Neural progenitor cell (in vitro differentiated cells): ENCODE measurements around the gene PSD2. TPM values are rescaled to one million over a fixed set of nuclear protein-coding genes. Genes with fewer than 3 reads are reported as not detected.

Experiments
- DNase-seq: peaks from one replicate; pipeline ENCODE4 v3.0.0-alpha.2; 2016; ENCODE audit warnings: low spot score
- H2AFZ ChIP-seq: fragments of 200-600 bp; sonication (generic); replicated peaks from 2 replicates; pipeline ENCODE4 v1.6.1; 2016; ENCODE audit warnings: antibody characterized with exemption
- H3F3A ChIP-seq: fragments of 200-600 bp; sonication (generic); 2 replicates; pipeline ENCODE4 v1.6.1; 2016; ENCODE audit warnings: antibody characterized with exemption, low read depth
- H3K27ac ChIP-seq: fragments of 200-600 bp; sonication (generic); 2 replicates; pipeline ENCODE4 v1.5.1; 2016; ENCODE audit warnings: mild to moderate bottlenecking
- H3K27me3 ChIP-seq: fragments of 200-600 bp; sonication (generic); 2 replicates; pipeline ENCODE4 v1.6.1; 2016; ENCODE audit warnings: mild to moderate bottlenecking, moderate library complexity
- H3K36me3 ChIP-seq: fragments of 200-600 bp; sonication (generic); 2 replicates; pipeline ENCODE4 v1.5.1; 2016
- H3K4me1 ChIP-seq: fragments of 200-600 bp; sonication (generic); 2 replicates; pipeline ENCODE4 v1.6.1; 2016; ENCODE audit warnings: mixed run types
- H3K4me2 ChIP-seq: fragments of 200-600 bp; sonication (generic); 2 replicates; pipeline ENCODE4 v1.6.1; 2016
- H3K4me3 ChIP-seq: fragments of 200-600 bp; sonication (generic); 2 replicates; pipeline ENCODE4 v1.5.1; 2016
- H3K79me2 ChIP-seq: fragments of 200-600 bp; sonication (generic); 2 replicates; pipeline ENCODE4 v1.6.1; 2016; ENCODE audit warnings: low read depth
- H3K9ac ChIP-seq: fragments of 200-600 bp; sonication (generic); 2 replicates; pipeline ENCODE4 v1.6.1; 2016
- H3K9me3 ChIP-seq: fragments of 200-600 bp; sonication (generic); 2 replicates; pipeline ENCODE4 v1.5.1; 2016; ENCODE audit warnings: low read depth
- H4K20me1 ChIP-seq: fragments of 200-600 bp; sonication (generic); 2 replicates; pipeline ENCODE4 v1.6.1; 2016; ENCODE audit warnings: low read depth
- H3K27ac Mint-ChIP-seq: 3 replicates; pipeline ENCODE4 v1.8.0; 2021; ENCODE audit warnings: mixed read lengths
- H3K27me3 Mint-ChIP-seq: 2 replicates; pipeline ENCODE4 v1.8.0; 2022; ENCODE audit warnings: low read depth, mild to moderate bottlenecking, inconsistent platforms, moderate library complexity, mixed read lengths; ENCODE audit not compliant: insufficient read depth
- H3K36me3 Mint-ChIP-seq: 3 replicates; pipeline ENCODE4 v1.8.0; 2021; ENCODE audit warnings: mixed read lengths
- H3K4me1 Mint-ChIP-seq: 3 replicates; pipeline ENCODE4 v1.8.0; 2021; ENCODE audit warnings: mixed read lengths
- H3K4me3 Mint-ChIP-seq: 3 replicates; pipeline ENCODE4 v1.8.0; 2021; ENCODE audit warnings: mild to moderate bottlenecking, moderate library complexity, mixed read lengths
- H3K9me3 Mint-ChIP-seq: 3 replicates; pipeline ENCODE4 v1.8.0; 2020; ENCODE audit warnings: mixed read lengths
- CTCF ChIP-seq: fragments of 200-600 bp; sonication (generic); IDR thresholded peaks from 2 replicates; pipeline ENCODE4 v1.5.1; 2017; ENCODE audit warnings: antibody characterized with exemption, mild to moderate bottlenecking
- EZH2 ChIP-seq: fragments of 200-600 bp; sonication (generic); IDR thresholded peaks from 2 replicates; pipeline ENCODE4 v1.6.1; 2017; ENCODE audit warnings: antibody characterized with exemption, mild to moderate bottlenecking, moderate library complexity
- EZH2phosphoT487 ChIP-seq: fragments of 200-600 bp; sonication (generic); IDR thresholded peaks from 2 replicates; pipeline ENCODE4 v1.6.1; 2017; ENCODE audit warnings: antibody characterized with exemption
- total RNA-seq: library from RNA; depleted of rRNA; stranded (reverse); fragments of >200 nt; gene quantifications from 2 replicates; pipeline ENCODE4 v1.2.3, GENCODE V29; 2015; ENCODE audit warnings: low replicate concordance

PSD2 gene
- total RNA-seq, 1 donor from 2014 or later, result 0.09 TPM

- H2AFZ ChIP-seq, result no peak overlapping the region
- Mint-ChIP-seq H3K36me3 (no peaks in the 10 kb centered on the region), H3K27me3 (peaks cover 17% of the 10 kb centered on the region), H3K27ac (peak overlapping the region; percentile 93), H3K9me3 (no peaks in the 10 kb centered on the region), H3K4me1 (peaks cover 89% of the 10 kb centered on the region), H3K4me3 (no peak overlapping the region)
- H3F3A ChIP-seq, result peaks cover 37% of the 10 kb centered on the region
- H3K4me2 ChIP-seq, result no peak overlapping the region
- H3K9ac ChIP-seq, result no peak overlapping the region
- no peaks in the 10 kb centered on the region for H3K36me3 ChIP-seq
- TF ChIP-seq EZH2phosphoT487, result no peak
- TF ChIP-seq CTCF, result no peak
- no peak for TF ChIP-seq EZH2
- H3K79me2 ChIP-seq, result no peaks in the 10 kb centered on the region
- H3K27me3 ChIP-seq, result peaks cover 69% of the 10 kb centered on the region
- peaks cover 9% of the 10 kb centered on the region for H4K20me1 ChIP-seq
- no peak overlapping the region for H3K27ac ChIP-seq
- DNase-seq, result no peak
- no peaks in the 10 kb centered on the region for H3K9me3 ChIP-seq
- H3K4me3 ChIP-seq, result no peak overlapping the region
- H3K4me1 ChIP-seq, result peaks cover 37% of the 10 kb centered on the region
These were observed 34.6 kb upstream of the PSD2 start for GRCh38 chr5:139761057-139761450.

GRCh38 chr5:139761501-139761900, 34.1 kb upstream of the PSD2 start:
- Mint-ChIP-seq H3K9me3 (no peaks in the 10 kb centered on the region), H3K36me3 (no peaks in the 10 kb centered on the region), H3K27me3 (peaks cover 17% of the 10 kb centered on the region), H3K4me1 (peaks cover 86% of the 10 kb centered on the region), H3K4me3 (no peak overlapping the region), H3K27ac (peak overlapping the region; percentile 93)
- Histone ChIP-seq H3K9me3 (no peaks in the 10 kb centered on the region), H3K9ac (no peak overlapping the region), H3K4me1 (peaks cover 33% of the 10 kb centered on the region), H3K4me2 (no peak overlapping the region), H3K79me2 (no peaks in the 10 kb centered on the region), H3F3A (peaks cover 33% of the 10 kb centered on the region), H4K20me1 (peaks cover 9% of the 10 kb centered on the region), H3K4me3 (no peak overlapping the region), H2AFZ (no peak overlapping the region), H3K27me3 (peaks cover 69% of the 10 kb centered on the region), H3K27ac (no peak overlapping the region), H3K36me3 (no peaks in the 10 kb centered on the region)
- DNase-seq, result no peak
- TF ChIP-seq CTCF (no peak), EZH2 (no peak)

- Histone ChIP-seq H3K79me2 (no peaks in the 10 kb centered on the region), H3K36me3 (no peaks in the 10 kb centered on the region), H3K4me3 (no peak overlapping the region), H2AFZ (no peak overlapping the region), H3K27me3 (peaks cover 58% of the 10 kb centered on the region), H3K9me3 (no peaks in the 10 kb centered on the region), H3K4me1 (peaks cover 33% of the 10 kb centered on the region), H3F3A (peaks cover 21% of the 10 kb centered on the region), H3K4me2 (no peak overlapping the region), H3K27ac (no peak overlapping the region), H4K20me1 (peaks cover 9% of the 10 kb centered on the region), H3K9ac (no peak overlapping the region)
- Mint-ChIP-seq H3K27ac (peak overlapping the region; percentile 85), H3K9me3 (no peaks in the 10 kb centered on the region), H3K27me3 (peaks cover 17% of the 10 kb centered on the region), H3K4me1 (peaks cover 76% of the 10 kb centered on the region), H3K36me3 (no peaks in the 10 kb centered on the region), H3K4me3 (peak overlapping the region; percentile 66)
- DNase-seq, result no peak
- TF ChIP-seq EZH2 (no peak), CTCF (no peak), EZH2phosphoT487 (no peak)
These were observed 32.9 kb upstream of the PSD2 start for GRCh38 chr5:139762615-139763170.
